Activated T-helper 9 cell treated with anti-CD3 and anti-CD28 coated beads, Interleukin-2, amount 50 U/mL, for 16 hours (primary cell): ENCODE results near the gene CBLN1.
"Not testable (repeated sequence)": the region's sequence is repeated elsewhere in the genome, so short reads cannot be mapped to it uniquely, and the experiment has no call there.

Source experiments
- DNase-seq: peaks from one replicate; pipeline ENCODE4 v3.0.0-alpha.2; 2020; ENCODE audit warnings: low read depth

The CBLN1 gene

GRCh38 chr16:49277766-49278566 lies 3.7 kb downstream of the CBLN1 start:
- no peak for DNase-seq

DNA sequence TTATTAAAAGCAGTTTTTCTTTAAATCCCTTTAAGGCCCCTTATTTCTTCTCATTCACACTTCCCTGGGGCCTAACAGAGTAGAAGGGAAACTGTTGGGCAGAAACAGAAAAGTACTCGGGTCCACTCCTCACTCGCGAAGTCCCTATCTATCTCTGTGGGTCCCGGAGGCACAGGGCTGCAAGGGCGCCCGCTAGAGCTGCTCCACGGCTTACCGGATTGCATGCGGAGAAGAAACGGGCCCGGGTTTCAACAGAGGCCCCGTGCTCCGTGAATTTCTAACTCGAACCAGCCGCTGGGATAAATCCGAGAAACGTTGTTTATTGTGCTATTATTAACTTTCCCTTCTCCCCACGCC lies 4.3 kb downstream of the CBLN1 start:
- DNase-seq, result no peak

- no peak for DNase-seq
Measured at GRCh38 chr16:49276646-49277385, 4.8 kb downstream of the CBLN1 start.

- no peak for DNase-seq
Measured at GRCh38 chr16:49275870-49276269, 5.8 kb downstream of the CBLN1 start.

- DNase-seq, result no peak
Measured at GRCh38 chr16:49275050-49275730, 6.4 kb downstream of the CBLN1 start.

- DNase-seq, result no peak
Measured at GRCh38 chr16:49274591-49274990, 7.0 kb downstream of the CBLN1 start.

DNA sequence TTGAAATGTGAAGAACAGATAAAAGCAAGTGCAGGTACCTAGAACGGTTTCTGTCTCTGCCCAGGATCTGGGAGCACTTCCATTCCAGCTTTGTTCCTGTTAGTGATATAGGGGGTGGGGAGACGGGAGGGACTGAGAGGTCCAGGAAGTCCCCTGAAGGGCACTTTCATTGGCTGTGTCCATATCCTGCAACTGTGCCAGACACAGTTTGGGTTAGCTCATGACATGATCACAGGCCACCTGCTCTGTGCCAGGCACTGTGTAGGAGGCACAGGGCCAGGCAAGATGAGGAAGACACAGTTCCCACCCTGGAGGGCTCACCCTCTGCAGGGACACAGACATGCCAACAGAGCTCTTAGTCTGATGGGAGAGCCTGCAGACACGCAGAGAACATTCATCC lies 7.9 kb downstream of the CBLN1 start:
- no peak for DNase-seq

GRCh38 chr16:49271363-49271762 lies 10.3 kb downstream of the CBLN1 start:
- no peak for DNase-seq

DNA sequence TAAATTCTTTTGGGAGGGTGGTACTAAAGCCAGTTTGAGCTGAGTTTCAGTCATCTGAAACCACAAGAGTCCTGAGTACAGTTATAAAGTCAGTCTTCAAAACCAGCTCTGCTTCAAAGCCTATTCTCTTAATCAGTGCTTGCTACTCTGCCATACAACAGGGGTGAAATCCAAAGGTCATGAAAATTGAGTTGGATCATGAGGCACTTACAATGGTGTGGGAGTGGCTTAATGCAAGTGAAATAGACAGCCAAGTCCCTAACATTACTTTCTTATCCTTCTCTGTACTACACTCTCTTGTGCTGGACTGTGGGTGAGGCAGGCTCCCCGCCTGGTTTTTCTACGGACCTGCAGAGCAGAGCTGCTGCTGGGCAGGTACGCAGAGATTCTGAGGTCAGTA lies 12.4 kb downstream of the CBLN1 start:
- no peak for DNase-seq

GRCh38 chr16:49268667-49269066 lies 13.0 kb downstream of the CBLN1 start:
- DNase-seq, result no peak

- no peak for DNase-seq
Measured at GRCh38 chr16:49262501-49262900, 19.1 kb downstream of the CBLN1 start.

GRCh38 chr16:49261930-49262329 lies 19.7 kb downstream of the CBLN1 start:
- no peak for DNase-seq

- DNase-seq, result no peak
Measured at GRCh38 chr16:49260956-49261530, 20.6 kb downstream of the CBLN1 start.

DNA sequence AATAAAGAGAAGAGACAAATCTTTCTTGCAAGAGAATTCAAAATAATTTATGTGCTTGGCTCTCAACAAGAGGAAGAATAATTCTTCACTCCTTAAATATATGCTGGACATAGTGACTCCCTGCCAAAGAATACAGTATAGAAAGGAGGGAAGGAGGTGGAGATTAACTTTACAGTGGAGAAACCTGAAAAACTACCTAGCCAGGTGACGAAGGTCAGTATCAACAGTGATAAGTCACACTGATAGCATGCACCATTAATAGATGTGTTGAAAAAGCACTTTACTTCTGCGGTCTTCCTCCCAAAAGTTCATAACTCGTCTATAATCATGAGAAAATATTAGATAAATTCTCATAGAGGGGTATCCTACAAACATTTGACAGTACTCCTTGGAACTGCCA lies 21.4 kb downstream of the CBLN1 start:
- DNase-seq, result no peak

DNA sequence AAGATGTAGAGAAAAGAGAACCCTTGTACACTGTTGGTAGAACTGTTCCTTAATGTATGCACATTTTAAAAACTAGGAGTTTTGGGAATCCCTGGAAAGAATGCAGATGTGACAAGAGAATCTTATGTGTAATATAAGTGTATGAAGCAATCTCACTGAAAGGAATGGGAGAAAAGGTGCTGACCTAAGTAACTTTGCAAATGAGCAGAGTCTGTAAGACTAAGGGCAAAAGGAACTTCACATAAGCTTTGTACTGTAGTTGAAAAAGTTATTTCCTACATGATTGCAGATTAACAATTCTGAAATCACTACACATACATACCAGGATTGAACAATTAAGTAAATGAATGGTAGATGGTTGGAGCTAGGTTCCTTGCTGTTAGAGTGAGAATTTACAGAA lies 22.3 kb downstream of the CBLN1 start:
- no peak for DNase-seq

- no peak for DNase-seq
Measured at GRCh38 chr16:49250689-49251088, 30.9 kb downstream of the CBLN1 start.

GRCh38 chr16:49248227-49248626 lies 33.4 kb downstream of the CBLN1 start:
- no peak for DNase-seq

DNA sequence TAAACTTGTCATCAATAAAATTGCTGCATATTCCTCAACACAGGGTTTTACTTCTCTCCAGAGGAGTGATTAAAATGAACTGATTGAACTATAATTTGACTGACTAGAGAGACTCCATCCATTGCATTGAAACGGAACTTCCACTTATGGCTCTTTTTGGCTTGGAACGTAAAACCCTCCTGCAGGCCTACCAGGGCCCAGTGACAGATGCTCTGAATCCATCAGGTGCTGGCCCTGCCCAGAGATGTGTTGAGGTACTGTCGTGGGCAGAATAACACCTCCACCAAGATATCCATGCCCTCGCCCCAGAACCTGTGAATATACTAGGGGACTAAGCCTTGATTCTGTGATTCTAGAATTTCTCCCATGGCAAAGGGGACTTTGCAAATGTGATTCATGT lies 45.4 kb downstream of the CBLN1 start:
- DNase-seq, result no peak

DNA sequence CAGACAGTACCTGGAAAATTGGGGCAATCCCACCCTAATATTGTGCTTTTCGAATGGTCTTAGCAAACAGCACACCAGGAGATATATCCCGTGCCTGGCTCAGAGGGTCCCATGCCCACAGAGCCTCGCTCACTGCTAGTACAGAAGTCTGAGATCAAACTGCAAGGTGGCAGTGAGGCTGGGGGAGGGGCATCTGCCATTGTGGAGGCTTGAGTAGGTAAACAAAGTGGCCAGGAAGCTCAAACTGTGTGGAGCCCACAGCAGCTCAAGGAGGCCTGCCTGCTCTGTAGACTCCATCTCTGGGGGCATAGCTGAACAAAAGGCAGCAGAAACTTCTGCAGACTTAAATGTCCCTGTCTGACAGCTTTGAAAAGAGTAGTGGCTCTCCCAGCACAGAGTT lies 53.3 kb downstream of the CBLN1 start:
- DNase-seq, result not testable (repeated sequence)
